GM21367 (cell line): ENCODE measurements around the gene PIN4.
A peak's percentile ranks its signal among the peaks of the same experiment; 100 is the strongest.
"Not testable (repeated sequence)": the region's sequence is repeated elsewhere in the genome, so short reads cannot be mapped to it uniquely, and the experiment has no call there.

Experiments used
- ATAC-seq: cut with Tn5 transposase; IDR thresholded peaks from one replicate; pipeline ENCODE4 v1.9.1; 2021; ENCODE audit not compliant: unreplicated experiment

Gene PIN4

GRCh38 chrX:72181178-72182125 lies at the start of gene PIN4:
TSS of gene PIN4 (plus strand) at chrX:72181757. CDS start at chrX:72181786, 29 bp downstream.
- ATAC-seq: peak; percentile 90

- no peak for ATAC-seq
These were observed 49.1 kb upstream of the PIN4 start for GRCh38 chrX:72132456-72132855.

- ATAC-seq: no peak
These were observed 47.6 kb upstream of the PIN4 start for GRCh38 chrX:72133851-72134546.

- ATAC-seq: no peak
These were observed 43.6 kb upstream of the PIN4 start for GRCh38 chrX:72137846-72138495.

GRCh38 chrX:72139538-72139937 lies 42.0 kb upstream of the PIN4 start:
- ATAC-seq: no peak

GRCh38 chrX:72141372-72142004 lies 40.1 kb upstream of the PIN4 start:
- ATAC-seq: no peak

GRCh38 chrX:72142094-72142793 lies 39.3 kb upstream of the PIN4 start:
- no peak for ATAC-seq

- ATAC-seq: no peak
These were observed 38.6 kb upstream of the PIN4 start for GRCh38 chrX:72142794-72143608.

GRCh38 chrX:72143609-72143907 lies 38.0 kb upstream of the PIN4 start:
- ATAC-seq: no peak

- ATAC-seq: no peak
These were observed 36.4 kb upstream of the PIN4 start for GRCh38 chrX:72145181-72145580.

- ATAC-seq: no peak
These were observed 35.0 kb upstream of the PIN4 start for GRCh38 chrX:72146527-72146926.

- ATAC-seq: no peak
These were observed 22.8 kb upstream of the PIN4 start for GRCh38 chrX:72158773-72159172.

GRCh38 chrX:72159769-72160168 lies 21.8 kb upstream of the PIN4 start:
- ATAC-seq: no peak

- ATAC-seq: no peak
These were observed 16.0 kb upstream of the PIN4 start for GRCh38 chrX:72165551-72165950.

GRCh38 chrX:72169008-72169728 lies 12.4 kb upstream of the PIN4 start:
- ATAC-seq: no peak

- ATAC-seq: not testable (repeated sequence)
These were observed 5.3 kb upstream of the PIN4 start for GRCh38 chrX:72176289-72176688.

GRCh38 chrX:72176981-72177380 lies 4.6 kb upstream of the PIN4 start:
- ATAC-seq: no peak

GRCh38 chrX:72180539-72180938 lies 1.0 kb upstream of the PIN4 start:
- ATAC-seq: no peak

GRCh38 chrX:72182924-72183323 lies 1.4 kb downstream of the PIN4 start:
- no peak for ATAC-seq
